DND-41 (cell line): ENCODE measurements around the gene PGBD1.

ENCODE experiments used
- ATAC-seq: fragments of 200-7000 bp; cut with Tn5 transposase; 3 replicates; pipeline ENCODE4 v1.9.1; 2021; ENCODE audit warnings: low read depth; ENCODE audit not compliant: insufficient read depth
- DNase-seq: peaks from one replicate; pipeline ENCODE4 v3.0.0-alpha.2; 2020
- H2AFZ ChIP-seq: 2 replicates; pipeline ENCODE4 v1.6.0; 2012; ENCODE audit warnings: low read depth, low read length
- H3K27ac ChIP-seq: 2 replicates; pipeline ENCODE4 v1.5.1; 2012; ENCODE audit warnings: low read length, inconsistent platforms
- H3K27me3 ChIP-seq: fragments of 200-600 bp; sonication (generic); 2 replicates; pipeline ENCODE4 v1.6.0; 2012; ENCODE audit warnings: low read length, mild to moderate bottlenecking, inconsistent platforms; ENCODE audit not compliant: insufficient read depth, poor library complexity
- H3K36me3 ChIP-seq: 2 replicates; pipeline ENCODE4 v1.5.1; 2012; ENCODE audit warnings: low read length, inconsistent platforms; ENCODE audit not compliant: insufficient read depth
- H3K4me1 ChIP-seq: 2 replicates; pipeline ENCODE4 v1.5.1; 2012; ENCODE audit warnings: mild to moderate bottlenecking, low read length; ENCODE audit not compliant: insufficient read depth
- H3K4me2 ChIP-seq: 2 replicates; pipeline ENCODE4 v1.6.0; 2012; ENCODE audit warnings: mild to moderate bottlenecking, moderate library complexity, low read length, inconsistent platforms; ENCODE audit not compliant: insufficient read depth
- H3K4me3 ChIP-seq, 2 experiments: fragments of 200-600 bp in 1 of 2; shearing (Covaris generic) in 1 of 2; 2 replicates each; pipeline ENCODE4 v1.5.1; 2012 to 2016; ENCODE audit warnings: inconsistent platforms in 2 of 2, low read length in 2 of 2, mild to moderate bottlenecking in 2 of 2, low read depth in 1 of 2, moderate library complexity in 1 of 2
- H3K79me2 ChIP-seq: 2 replicates; pipeline ENCODE4 v1.6.0; 2012; ENCODE audit warnings: low read length, inconsistent platforms; ENCODE audit not compliant: insufficient read depth
- H3K9ac ChIP-seq: 2 replicates; pipeline ENCODE4 v1.6.0; 2012; ENCODE audit warnings: low read depth, mild to moderate bottlenecking, inconsistent platforms, low read length, moderate library complexity
- H3K9me3 ChIP-seq: 2 replicates; pipeline ENCODE4 v1.5.1; 2012; ENCODE audit warnings: low read length, moderate library complexity, mild to moderate bottlenecking, inconsistent platforms; ENCODE audit not compliant: insufficient read depth, severe bottlenecking
- H4K20me1 ChIP-seq: 2 replicates; pipeline ENCODE4 v1.6.0; 2012; ENCODE audit warnings: low read length; ENCODE audit not compliant: insufficient read depth
- EZH2 ChIP-seq: IDR thresholded peaks from 3 replicates; pipeline ENCODE4 v1.6.1; 2012; ENCODE audit warnings: borderline replicate concordance, low read depth, mild to moderate bottlenecking, moderate library complexity, low read length, inconsistent platforms; ENCODE audit not compliant: severe bottlenecking
- TF ChIP-seq, protein P1 (sequence below): IDR thresholded peaks from 2 replicates; pipeline ENCODE4 v1.5.1; 2012; ENCODE audit warnings: borderline replicate concordance, low read length, moderate library complexity, mild to moderate bottlenecking; ENCODE audit not compliant: poor library complexity, severe bottlenecking; ENCODE audit errors: extremely low read depth

The PGBD1 gene

DNA sequence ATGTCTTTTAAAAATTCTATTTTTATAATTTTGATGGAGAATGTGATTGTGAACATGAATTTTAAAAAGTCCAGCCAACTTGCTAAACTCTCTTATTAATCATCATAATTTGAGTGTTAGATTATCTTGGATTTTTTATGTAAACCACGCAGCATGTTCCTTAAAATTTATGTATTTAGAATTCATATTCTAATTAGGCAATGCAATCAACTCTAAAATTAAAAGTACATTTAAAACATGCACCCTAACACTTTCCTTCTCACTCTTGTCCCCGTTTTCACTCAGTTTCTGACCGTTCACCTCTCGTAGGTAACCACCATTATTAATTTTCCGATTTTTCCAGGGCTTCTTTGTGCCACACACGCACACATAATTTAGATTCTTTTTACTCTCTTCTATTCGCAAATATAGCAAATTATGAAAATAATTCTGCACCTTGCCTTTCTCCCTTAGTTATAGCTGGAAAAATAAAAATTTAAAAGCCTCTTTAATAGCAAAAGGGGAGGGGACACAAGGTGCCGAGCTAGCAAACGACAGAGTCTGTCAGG, 68.0 kb downstream of the PGBD1 start:
- Histone ChIP-seq H3K4me3 (peak overlapping the region; percentile 72 to 91), H2AFZ (peak overlapping the region; percentile 99), H3K27ac (peak overlapping the region; percentile 91), H3K9me3 (no peaks in the 10 kb centered on the region), H3K79me2 (peaks cover 41% of the 10 kb centered on the region), H3K9ac (peak overlapping the region; percentile 83), H3K27me3 (peaks cover 19% of the 10 kb centered on the region), H4K20me1 (no peaks in the 10 kb centered on the region), H3K36me3 (peaks cover 8% of the 10 kb centered on the region), H3K4me1 (peaks cover 26% of the 10 kb centered on the region), H3K4me2 (peak overlapping the region; percentile 77)
- ATAC-seq = peak; percentile 16
- no peak for DNase-seq
- TF ChIP-seq EZH2 = no peak
- TF ChIP-seq, protein P1, sequence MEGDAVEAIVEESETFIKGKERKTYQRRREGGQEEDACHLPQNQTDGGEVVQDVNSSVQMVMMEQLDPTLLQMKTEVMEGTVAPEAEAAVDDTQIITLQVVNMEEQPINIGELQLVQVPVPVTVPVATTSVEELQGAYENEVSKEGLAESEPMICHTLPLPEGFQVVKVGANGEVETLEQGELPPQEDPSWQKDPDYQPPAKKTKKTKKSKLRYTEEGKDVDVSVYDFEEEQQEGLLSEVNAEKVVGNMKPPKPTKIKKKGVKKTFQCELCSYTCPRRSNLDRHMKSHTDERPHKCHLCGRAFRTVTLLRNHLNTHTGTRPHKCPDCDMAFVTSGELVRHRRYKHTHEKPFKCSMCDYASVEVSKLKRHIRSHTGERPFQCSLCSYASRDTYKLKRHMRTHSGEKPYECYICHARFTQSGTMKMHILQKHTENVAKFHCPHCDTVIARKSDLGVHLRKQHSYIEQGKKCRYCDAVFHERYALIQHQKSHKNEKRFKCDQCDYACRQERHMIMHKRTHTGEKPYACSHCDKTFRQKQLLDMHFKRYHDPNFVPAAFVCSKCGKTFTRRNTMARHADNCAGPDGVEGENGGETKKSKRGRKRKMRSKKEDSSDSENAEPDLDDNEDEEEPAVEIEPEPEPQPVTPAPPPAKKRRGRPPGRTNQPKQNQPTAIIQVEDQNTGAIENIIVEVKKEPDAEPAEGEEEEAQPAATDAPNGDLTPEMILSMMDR = no peak

DNA sequence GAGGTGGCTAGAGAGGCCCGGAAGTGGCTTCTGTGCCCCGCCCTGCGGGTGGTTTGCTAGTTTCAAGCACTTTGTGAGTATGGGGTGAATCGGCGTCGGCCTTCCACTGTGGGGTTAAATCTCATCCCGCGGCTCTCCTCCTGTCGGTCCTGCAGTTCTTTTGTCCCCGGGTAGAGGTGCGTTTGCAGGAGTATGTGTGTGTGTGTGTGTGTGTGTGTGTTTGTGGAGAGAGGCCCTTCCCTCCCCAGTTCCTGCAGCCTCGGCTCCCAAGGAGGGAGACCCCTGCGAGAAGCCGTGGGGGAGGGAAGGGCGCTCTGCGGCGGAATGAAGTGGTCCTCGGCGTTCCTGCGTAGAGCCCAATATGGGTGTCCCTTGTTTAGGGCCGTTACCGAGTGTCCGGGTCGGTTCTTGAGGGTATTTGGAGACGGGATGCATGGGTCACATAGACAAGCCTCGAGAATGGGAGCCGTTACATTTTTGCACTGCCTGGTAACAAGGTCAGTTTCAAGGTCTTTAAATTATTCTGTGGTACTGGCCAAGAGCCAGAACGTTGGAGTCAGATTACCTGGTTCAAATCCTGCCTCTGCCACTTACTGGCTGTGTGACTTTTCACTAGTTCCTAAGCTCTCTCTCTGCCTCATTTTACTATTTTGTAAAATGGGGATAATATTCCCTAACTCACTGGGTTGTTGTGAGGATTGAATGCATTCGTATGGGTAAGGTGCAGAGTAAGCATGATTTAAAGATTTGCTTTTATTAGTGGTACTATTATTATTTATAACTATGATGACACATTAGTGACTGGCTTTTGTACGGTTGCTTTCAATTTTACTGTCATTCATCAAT, 68.7 kb downstream of the PGBD1 start, which contains the start of gene ZKSCAN3:
Gene ZKSCAN3 (plus strand): TSS at position 56 of the 846 bp plus-strand sequence. CDS start 9,640 bp downstream, outside the sequence.
- Histone ChIP-seq H2AFZ (peak within 1 kb of the TSS; percentile 99), H3K27me3 (peaks cover 19% of the 10 kb centered on the region), H3K79me2 (peaks cover 41% of the 10 kb centered on the region), H3K9ac (peak within 1 kb of the TSS; percentile 83), H3K27ac (peak within 1 kb of the TSS; percentile 91), H3K4me1 (peaks cover 33% of the 10 kb centered on the region), H3K4me2 (peak within 1 kb of the TSS; percentile 77), H3K4me3 (peak within 1 kb of the TSS; percentile 72 to 91), H3K9me3 (no peaks in the 10 kb centered on the region), H4K20me1 (no peaks in the 10 kb centered on the region), H3K36me3 (peaks cover 8% of the 10 kb centered on the region)
- TF ChIP-seq EZH2 = no peak
- TF ChIP-seq, protein P1 = no peak
- ATAC-seq (peak; percentile 100), DNase-seq (peak; percentile 89)

DNA sequence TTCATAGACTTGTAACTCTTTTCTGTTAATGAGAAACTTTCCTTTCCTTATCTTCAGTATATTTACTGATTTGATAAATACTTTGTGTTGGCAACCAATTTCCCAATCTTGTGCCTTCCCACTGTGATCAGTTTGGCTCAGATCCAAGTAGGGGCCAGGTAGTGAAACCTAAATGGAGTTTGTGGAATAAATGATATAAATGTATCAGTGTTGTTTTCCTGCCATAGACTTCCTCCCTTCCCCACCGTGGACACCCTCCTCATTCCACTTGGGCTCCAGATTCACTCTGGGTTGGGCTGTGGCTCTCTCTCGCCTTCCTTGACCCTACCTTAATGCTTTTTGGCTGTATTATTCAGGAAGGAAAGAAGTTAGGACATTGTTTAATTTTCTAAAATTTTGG, 69.7 kb downstream of the PGBD1 start:
- ATAC-seq = no peak
- Histone ChIP-seq H3K9ac (peak overlapping the region; percentile 83; the same call in 1 of the 2 replicates), H3K4me3 (peak overlapping the region in 1 of 2 experiments; percentile 91; a peak in 2 of 4 replicates)

More for the DNA sequence above, 69.7 kb downstream of the PGBD1 start:
- Histone ChIP-seq H3K36me3 (peaks cover 8% of the 10 kb centered on the region), H3K9me3 (no peaks in the 10 kb centered on the region), H3K27me3 (peaks cover 11% of the 10 kb centered on the region), H2AFZ (no peak overlapping the region), H3K27ac (no peak overlapping the region), H4K20me1 (no peaks in the 10 kb centered on the region), H3K4me2 (peak overlapping the region; percentile 77), H3K79me2 (peaks cover 41% of the 10 kb centered on the region), H3K4me1 (peaks cover 43% of the 10 kb centered on the region)
- TF ChIP-seq, protein P1 = no peak
- TF ChIP-seq EZH2 = no peak
- DNase-seq = no peak
